ENCODE data around the gene SGF29.
"Not testable (repeated sequence)": the region's sequence is repeated elsewhere in the genome, so short reads cannot be mapped to it uniquely, and the experiment has no call there.

The SGF29 gene

DNA sequence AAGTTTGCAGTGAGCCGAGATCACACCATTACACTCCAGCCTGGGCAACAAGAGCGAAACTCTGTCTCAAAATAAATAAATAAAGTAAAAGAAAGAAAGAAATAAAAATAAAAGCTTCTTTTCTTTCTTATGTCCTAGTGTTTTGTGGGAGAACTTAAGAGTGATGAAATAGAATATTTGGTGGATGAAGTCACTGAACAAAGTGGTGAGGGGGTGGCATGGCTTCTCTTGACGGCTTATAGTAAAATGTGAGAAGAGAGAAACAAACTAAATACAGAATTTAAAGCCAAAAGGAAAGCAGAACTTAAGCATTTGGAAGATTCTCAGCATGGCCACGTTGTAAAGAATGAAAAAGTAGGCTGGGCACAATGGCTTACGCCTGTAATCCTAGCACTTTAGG is 15.3 kb downstream of the SGF29 start:
- no peak for DNase-seq

DNA sequence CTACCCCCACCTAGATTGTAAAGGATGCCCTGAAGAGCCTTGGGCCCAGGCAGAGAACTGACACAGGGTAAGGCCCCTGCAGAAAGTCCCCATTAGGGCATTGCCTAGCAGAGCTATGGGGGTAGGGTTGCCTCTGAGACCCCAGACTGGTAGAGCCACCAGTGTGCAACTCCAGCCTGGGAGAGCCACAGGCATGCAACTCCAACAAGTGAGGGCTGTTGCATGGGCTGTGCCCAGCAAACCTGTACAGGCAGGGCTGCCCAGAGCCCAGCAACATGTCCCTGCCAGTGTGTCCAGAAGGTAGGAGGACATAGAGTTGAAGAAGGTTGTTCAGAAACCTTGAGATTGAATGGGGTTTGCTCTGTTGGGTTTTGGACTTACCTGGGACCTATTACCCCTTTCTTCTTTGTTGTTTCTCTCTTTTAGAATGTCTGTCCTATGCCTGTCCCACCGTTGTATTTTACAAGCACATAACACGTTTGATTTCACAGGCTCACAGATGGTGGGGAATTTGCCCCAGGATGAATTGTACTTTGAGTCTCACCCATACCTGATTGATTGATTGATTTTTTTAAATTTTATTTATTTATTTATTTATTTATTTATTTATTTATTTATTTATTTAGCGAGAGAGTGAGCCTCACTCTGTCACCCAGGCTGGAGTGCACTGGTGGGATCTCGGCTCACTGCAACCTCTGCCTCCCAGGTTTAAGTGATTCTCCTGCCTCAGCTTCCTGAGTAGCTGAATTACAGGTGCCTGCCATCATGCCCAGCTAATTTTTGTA is 16.4 kb downstream of the SGF29 start:
- no peak for DNase-seq

DNA sequence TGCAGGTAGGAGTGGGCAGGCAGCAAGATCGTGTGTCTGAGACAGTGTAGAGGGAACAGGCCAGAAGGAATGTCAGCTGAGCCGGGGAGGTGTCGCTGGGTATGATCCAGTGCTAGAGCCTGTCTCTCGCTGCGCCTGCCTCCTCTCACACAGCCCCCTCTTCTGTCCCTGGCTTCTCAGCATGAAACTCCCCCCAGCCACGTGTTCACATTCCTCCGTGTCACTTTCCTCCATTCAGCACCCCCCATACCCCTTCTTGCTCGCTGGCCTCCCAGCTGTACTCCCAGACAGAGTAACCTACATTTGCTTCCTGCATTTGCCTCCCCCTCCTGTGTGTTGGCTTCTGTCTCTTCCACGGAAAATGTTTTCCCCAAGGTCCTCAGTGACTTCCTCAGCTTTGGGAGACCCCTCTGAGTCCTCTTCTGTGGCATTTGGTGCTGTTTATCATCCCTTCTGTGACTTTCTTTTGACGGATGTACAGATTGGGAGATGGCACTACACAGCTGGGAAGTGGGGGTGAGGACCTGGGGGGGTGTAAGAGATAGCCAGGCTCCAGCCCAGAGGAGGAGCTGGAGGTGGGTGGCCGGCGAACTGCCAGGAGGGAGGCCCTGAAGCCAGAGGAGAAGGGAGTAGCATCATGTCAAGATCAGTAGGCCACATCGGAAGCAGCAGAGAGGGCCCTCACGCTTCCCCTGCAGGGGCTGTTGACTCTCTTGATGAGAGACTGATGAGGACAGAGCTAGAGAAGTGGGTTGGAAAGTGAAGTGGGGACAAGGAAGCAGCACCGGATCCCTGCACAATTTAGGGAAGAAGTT is 19.2 kb downstream of the SGF29 start:
- DNase-seq: no peak

DNA sequence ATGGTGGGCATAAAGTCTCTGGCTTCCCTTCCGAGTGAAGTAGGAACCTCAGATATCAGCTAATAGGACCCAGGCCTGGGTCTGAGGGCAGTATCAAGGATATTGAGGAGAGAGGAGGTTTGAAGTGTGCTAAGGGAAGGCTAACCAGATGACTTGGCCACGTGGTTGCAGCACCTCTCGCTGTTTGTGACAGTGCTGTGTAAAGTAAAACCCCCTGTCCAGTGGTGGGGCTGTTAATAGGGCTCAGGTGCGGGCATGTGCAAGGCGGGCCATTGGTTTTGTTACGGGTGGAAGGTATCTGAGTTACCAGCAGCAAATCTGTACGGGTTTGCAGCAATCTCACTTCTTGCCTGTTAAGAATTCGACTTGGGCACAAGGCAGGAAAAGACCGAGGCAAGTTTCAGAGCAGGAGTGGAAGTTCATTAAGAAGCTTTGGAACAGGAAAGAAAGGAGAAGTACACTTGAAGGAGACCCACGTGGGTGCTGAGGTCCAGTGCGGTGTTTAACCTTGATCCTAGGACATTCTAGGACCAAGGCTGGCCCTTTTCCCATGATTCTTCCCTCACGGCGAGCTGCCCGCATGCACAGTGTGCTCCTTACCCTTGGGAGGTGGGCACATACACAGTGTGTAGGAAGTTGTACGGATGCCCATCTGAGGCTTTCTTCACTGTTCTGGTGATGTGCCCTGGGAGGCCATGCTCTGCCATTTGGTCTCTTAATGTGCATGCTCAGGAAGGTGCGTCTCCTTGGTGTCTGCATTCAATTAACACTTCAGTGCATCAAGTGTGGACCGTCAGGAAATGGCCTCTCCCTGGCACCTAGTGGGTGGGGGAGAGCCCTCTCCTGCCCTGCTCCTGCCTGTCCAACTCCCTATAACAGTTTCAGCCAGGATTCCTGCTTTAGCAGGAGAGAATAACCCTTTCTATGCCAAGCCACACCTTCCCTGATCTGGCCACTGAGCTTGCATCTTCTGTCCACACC is 20.3 kb downstream of the SGF29 start:
- no peak for DNase-seq

DNA sequence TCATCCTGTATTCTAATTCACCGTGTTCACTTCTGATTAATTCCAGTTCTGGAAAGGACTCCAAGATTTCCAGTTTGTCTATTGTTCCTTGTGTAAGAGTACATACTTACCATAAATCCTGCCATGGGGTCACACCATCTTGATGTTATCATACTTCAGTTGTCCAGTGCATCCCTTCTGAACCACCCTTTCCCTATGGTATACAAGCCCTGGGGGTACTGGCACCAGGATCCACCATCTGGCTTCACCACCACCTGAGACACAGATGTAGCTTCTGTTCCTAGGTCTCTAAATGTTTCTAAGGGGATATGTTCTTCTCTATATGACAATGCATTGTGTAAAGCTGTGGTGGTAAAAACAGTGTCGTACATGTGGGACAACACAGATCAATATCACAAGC is 21.2 kb downstream of the SGF29 start:
- DNase-seq: no peak

DNA sequence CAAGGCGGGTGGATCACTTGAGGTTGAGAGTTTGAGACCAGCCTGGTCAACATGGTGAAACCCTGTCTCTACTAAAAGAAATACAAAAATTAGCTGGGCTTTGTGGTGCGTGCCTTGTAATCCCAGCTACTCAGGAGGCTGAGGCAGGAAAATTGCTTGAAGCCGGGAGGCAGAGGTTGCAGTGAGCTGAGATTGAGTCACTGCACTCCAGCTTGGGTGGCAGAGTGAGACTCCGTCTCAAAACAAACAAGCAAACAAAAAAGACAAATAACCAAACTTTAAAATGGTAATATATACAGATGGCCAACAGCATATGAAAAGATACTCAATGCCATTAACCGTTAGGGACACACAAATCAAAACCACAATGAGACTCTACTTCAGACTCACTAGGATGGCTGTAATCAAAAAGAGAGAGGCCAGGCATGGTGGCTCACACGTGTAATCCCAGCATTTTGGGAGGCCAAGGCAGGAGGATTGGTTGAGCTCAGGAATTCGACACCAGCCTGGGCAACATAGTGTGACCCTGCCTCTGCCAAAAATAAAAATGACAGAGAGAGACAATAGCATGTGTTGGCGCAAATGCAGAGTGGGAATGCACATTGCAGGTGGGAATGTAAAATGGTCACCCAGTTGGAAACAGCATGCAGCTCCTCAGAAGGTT is 21.9 kb downstream of the SGF29 start:
- no peak for DNase-seq

DNA sequence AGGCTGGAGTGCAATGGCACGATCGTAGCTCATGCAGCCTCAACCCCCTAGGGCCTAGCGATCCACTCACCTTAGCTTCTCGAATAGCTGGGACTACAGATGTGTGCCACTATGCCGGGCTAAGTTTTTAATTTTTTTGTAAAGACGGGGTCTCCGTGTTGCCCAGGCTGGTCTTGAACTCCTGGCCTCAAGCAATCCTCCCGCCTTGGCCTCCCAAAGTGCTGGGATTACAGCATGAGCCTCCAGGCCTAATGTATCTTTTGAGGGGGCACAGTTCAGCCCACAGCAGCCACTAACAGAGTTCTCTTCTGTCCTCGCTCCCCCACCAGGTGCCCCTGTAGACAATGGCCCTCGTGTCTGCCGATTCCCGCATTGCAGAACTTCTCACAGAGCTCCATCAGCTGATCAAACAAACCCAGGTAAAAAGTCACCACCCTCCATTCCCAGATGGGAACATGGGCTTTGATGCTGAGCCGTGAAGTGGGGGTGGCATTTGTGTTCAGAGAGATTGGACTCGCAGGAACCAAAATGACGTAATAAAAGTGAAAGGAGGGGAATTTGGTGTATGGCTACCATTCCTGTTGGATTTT is 27.1 kb downstream of the SGF29 start:
- DNase-seq: no peak

DNA sequence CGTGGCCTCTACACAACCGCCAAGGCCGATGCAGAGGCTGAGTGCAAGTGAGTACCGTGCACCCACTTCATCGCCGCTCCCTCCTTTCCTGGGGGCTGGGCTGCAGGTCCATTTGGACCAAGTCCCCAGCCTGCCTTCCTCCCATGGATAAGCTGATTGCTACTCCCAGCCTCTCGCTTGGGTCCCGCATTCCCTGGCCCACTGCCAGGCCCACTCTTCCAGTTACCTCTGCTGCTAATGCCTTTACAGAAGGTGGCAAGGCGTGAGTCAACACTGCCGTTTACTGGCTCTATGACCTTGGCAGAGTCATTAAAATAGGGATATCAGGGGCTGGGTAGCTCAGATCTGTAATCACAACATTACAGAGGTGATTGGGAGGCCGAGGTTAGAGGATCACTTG is 32.0 kb downstream of the SGF29 start:
- no peak for DNase-seq

DNA sequence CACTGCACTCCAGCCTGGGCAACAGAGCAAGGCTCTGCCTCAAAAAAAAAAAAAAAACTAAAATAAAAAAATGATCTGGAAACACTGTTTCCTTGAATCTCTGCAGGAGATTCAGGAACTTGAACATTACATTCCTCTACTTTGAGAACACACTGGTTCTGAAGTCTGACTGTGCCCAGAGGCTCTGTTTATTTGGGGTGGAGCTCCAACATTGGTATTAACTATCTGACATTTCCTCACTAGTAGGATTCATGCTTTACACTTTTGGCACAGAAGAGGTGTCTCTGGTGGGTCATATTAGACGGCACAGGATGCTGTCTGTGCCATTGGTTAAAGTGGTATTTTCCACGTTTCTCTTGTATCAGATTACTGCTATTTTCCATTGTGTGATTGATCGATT is 32.7 kb downstream of the SGF29 start:
- no peak for DNase-seq

DNA sequence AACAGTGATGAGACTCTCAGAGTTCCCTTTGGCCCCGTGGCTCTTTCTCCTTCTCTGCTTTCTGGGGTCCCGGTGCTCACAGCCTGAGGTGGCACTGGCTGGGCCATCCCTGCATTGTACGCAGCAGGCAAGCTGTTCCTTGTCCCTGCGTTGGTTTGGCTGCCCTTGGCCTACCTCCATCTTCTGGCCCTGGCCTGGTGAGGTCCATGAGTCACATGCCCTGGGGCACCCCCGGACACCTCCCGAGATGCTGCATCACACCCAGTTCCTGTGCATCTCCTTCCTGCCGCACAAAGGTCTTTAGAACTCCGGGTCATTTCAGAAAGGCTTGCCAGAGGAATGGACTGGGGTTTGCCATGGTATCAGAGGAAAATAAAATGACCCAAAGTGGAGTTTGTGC is 33.7 kb downstream of the SGF29 start:
- DNase-seq: no peak

DNA sequence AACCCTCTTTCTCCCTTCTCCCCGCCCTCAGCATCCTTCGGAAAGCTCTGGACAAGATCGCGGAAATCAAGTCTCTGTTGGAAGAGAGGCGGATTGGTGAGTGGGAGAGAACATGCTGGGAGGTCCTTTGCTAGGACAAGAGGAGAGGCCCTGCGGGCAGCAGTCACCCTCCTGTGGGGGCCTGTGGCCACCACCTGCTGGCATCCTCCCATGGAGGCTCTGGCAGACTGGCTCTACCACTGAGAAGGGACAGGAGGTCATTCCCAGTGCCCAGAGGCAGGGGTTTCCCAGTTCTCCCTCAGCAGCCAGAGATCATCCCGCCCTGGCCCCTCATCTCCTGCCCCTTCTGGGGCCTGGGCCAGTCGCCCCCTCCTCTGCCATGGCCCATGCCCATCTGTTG is 35.3 kb downstream of the SGF29 start:
- DNase-seq: no peak

DNA sequence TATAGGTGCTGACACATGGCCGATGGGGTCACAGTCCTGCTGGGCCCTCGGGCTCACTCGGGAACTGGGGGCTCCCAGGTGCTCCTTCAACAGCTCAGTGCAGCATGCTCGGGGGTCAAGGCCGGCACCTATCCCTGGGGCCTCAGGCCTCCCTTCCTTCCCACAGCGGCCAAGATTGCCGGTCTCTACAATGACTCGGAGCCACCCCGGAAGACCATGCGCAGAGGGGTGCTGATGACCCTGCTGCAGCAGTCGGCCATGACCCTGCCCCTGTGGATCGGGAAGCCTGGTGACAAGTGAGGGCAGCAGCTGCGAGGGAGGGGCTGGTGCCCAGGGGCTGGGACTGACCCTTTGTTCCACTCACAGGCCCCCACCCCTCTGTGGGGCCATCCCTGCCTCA is 36.2 kb downstream of the SGF29 start:
- DNase-seq: no peak

DNA sequence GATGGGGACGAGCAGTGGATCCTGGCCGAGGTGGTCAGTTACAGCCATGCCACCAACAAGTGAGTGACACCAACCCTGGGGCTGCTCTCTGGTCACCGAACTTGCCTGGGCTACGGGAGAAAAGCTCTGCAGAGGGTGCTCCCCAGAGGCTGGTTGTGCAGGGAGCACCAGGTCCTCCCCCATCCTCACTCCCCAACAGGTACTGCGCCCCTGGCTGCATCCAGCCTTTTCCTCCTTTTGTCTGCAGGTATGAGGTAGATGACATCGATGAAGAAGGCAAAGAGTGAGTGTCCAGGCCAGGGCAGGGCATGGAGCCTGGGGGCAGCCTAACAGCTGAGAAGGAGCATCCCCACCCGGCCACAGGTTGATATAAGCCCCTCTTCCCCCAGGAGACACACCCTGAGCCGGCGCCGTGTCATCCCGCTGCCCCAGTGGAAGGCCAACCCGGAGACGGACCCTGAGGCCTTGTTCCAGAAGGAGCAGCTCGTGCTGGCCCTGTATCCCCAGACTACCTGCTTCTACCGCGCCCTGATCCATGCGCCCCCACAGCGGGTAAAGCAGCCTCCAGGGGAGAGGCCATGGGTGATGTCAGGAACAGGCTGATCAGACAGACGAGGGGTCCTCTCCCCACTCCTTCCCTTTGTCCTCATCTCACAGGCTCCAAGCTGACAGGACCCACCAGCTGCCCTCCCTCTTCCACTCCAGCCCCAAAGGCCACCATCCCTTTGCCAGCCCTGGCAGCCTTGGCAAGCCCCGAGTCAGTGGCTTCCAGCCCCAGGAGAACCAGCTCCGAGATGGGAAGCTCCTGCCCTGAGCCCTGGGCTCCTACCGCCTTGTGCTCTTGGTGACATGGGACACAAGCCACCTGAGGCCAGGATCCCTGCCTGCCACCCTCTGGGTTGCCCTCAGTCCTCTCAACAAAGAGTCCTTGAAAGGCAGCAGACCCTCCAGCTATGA is 36.9 kb downstream of the SGF29 start:
- no peak for DNase-seq

DNA sequence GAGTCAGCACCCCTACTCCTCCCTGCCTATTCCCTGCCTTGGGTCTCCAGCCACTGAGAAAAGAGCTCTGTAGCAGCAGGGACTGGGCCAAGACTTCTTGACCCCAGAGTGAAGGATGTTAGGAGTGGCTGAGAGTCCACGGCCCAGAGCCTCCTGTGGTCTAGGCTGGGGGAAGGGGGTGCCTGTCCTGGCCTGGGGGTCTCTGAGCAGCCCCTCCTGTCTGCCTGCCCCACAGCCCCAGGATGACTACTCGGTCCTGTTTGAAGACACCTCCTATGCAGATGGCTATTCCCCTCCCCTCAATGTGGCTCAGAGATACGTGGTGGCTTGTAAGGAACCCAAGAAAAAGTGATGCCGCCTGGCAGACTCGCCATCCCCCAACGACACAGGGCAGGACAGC is 37.6 kb downstream of the SGF29 start:
- DNase-seq: no peak

DNA sequence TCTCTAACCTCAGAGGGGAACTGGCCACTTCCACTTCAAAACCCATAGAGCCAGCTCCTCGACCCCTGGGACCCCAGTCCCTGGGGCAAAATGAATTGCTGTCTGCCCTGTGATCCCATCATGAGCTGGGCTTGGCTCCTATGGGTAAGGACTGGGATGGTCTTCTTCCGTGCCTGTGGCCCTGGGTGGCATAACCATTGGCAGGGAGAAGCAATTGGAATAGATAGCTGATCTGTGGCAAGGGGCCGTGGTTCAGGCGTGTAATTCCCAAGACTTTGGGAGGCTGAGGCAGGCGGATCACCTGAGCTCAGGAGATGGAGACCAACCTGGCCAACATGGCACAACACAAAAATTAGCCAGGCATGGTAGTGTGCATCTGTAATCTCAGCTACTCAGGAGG is 38.8 kb downstream of the SGF29 start:
- DNase-seq: no peak

DNA sequence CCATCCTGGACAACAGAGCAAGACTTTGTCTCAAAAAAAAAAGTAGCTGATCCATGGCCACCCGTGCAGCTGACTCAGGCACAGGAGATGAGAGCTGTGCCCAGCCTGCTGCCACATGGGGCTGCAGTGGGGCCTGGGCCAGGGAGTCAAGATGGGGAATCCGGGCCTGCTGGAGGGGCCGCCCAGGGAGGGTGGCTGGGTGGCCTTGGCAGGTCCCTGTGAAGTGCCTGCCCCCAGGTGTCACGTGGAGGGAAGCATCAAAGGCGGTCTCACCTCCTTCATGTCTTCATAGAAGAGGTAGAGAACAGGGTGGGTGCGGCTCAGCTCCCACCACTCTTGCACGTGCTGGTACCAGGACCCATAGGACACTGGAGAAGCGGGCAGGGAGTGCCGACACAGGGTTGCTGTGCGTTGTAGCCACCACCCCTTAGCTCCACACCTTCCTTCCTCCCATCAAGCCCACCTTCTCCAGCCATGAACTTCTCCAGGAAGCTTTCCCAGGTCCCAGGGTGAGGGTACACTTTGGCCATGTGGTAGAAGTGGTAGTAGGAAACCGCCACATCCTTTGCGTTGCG is 39.3 kb downstream of the SGF29 start:
- DNase-seq: no peak

DNA sequence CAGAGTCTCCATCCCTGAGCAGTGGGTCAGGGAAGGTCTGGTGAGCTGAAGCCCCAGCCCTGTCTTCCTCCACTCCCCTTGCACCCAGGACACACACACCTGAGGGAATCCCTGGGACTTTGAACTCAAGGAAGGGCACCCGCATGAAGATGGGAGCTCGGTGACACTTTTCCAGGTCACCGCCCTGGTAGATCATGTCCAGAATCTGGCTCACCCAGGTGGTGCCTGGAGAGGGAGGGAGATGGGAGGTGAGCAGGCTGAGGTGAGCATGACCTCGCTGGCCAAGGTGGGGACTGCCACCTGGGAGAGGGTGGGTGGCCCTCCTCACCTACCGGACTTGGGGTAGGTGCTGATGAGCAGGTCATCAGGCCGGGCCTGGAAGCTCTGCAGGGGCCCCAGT is 41.7 kb downstream of the SGF29 start:
- not testable (repeated sequence) for DNase-seq

DNA sequence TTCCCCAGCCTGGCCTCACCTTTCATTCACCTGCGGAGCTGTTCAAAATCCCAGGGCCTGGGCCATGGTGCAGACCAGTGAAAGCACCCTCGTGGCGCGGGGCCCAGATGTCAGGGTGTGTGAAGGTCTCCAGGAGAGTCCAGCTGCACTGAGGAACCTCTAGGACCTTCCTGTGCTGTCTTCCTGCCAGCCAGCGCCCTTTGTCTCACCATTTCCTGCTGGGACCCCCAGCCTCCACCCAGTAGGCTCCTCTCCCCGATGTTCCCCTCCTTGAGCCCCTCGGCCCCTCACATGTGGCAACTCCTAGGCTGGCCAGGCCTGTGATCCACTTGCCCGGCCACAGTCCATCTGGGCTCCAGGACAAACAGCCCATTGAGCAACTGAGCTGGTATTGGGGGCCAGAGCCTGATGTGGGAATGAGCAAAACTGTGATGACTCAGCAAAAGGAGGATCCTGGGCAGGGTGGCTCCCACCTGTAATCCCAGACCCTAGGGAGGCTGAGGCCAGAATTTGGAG is 42.5 kb downstream of the SGF29 start:
- DNase-seq: no peak

DNA sequence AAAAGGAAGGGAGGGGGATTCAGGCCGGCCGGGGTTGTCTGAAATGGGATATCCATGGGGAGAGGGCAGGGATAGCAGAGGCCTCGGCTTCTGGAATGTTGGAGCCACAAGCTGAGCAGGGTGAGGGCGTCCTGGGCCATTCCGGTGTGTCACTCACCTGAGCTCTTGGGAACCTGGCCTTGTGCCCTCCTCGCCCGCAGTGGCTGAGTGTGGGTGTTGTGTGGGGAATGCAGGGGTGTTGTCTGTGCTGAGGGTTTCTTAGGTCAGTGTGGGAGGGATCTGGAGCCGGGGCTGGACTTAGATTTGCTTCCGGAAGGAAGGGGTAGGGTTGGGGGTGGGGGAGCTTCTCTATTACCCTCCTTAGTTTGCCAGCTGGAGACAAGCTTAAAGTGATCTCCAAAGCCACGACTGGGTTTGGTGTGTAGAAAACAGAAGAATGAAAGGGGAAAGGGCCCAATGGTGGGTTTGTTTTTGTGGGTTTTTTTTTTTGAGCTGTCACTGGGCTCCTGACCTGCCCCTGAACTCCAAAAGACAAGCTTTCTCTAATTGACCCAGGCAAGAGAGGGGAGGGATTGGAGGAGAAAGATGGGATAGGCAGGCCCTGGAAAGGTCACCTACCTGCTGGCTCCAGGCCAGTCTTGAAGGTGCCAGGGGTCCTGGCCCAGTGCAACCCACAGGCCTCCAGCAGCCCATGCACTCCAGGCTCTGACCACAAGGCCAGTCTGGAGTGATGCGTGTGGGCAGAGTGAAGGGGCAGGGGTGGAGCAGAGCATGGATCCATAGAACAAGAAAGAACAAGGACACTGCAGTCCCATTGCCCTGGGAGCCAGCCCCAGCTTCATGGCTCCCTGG is 43.3 kb downstream of the SGF29 start, which contains the start of gene SULT1A2:
Gene SULT1A2 (minus strand): TSS at position 211 of the 852 bp plus-strand sequence. CDS start 1,120 bp downstream, outside the sequence.
- no peak for DNase-seq
